CD14-positive monocyte (primary cell): ENCODE results near the gene TRIM9. TPM values are rescaled to one million over a fixed set of nuclear protein-coding genes. Genes with fewer than 3 reads are reported as not detected.

Source experiments
- DNase-seq, 3 donors: peaks; one replicate each; pipeline ENCODE4 v3.0.0-alpha.2; 2011 to 2022
- H2AFZ ChIP-seq: 2 replicates; pipeline ENCODE4 v1.6.0; 2012; ENCODE audit warnings: mild to moderate bottlenecking, low read depth, low read length, inconsistent platforms; ENCODE audit not compliant: insufficient read depth, poor library complexity, severe bottlenecking
- H3K27ac ChIP-seq, 2 donors: 1 replicate in 1 of 2; 2 replicates in 1 of 2; pipeline ENCODE4 v1.5.1; 2012 to 2013; ENCODE audit warnings: low read length in 2 of 2, control low read depth in 1 of 2, inconsistent platforms in 1 of 2, low read depth in 1 of 2, mild to moderate bottlenecking in 1 of 2
- H3K27me3 ChIP-seq, 2 donors: one replicate each; pipeline versions ENCODE4 v1.6.0 to v1.6.1; 2011 to 2013; ENCODE audit warnings: low read length in 2 of 2; ENCODE audit not compliant: control insufficient read depth in 2 of 2, insufficient read depth in 2 of 2
- H3K36me3 ChIP-seq, 2 donors: replicated peaks in 1 of 2; 1 replicate in 1 of 2; 2 replicates in 1 of 2; pipeline versions ENCODE4 v1.5.1 to v1.6.1; 2012 to 2013; ENCODE audit warnings: low read length in 2 of 2, control low read depth in 1 of 2, inconsistent platforms in 1 of 2, mild to moderate bottlenecking in 1 of 2; ENCODE audit not compliant: insufficient read depth in 2 of 2, control insufficient read depth in 1 of 2
- H3K4me1 ChIP-seq, 2 donors: 1 replicate in 1 of 2; 2 replicates in 1 of 2; pipeline versions ENCODE4 v1.5.1 to v1.6.1; 2012 to 2013; ENCODE audit warnings: low read length in 2 of 2, control low read depth in 1 of 2, inconsistent platforms in 1 of 2, mild to moderate bottlenecking in 1 of 2, moderate library complexity in 1 of 2; ENCODE audit not compliant: insufficient read depth in 2 of 2, control insufficient read depth in 1 of 2
- H3K4me2 ChIP-seq: replicated peaks from 2 replicates; pipeline ENCODE3; 2012; ENCODE audit warnings: low read length, moderate library complexity, mild to moderate bottlenecking; ENCODE audit not compliant: poor library complexity, severe bottlenecking; ENCODE audit errors: extremely low read depth
- H3K4me3 ChIP-seq, 3 experiments: fragments of 200-600 bp in 1 of 3; sonication (generic) in 1 of 3; replicated peaks in 1 of 3; 1 replicate in 2 of 3; 2 replicates in 1 of 3; pipeline ENCODE4 v1.5.1; 2011 to 2013; ENCODE audit warnings: low read length in 3 of 3, mild to moderate bottlenecking in 3 of 3, control low read depth in 2 of 3, low read depth in 2 of 3, inconsistent platforms in 1 of 3, moderate library complexity in 1 of 3
- H3K79me2 ChIP-seq: 2 replicates; pipeline ENCODE4 v1.6.0; 2012; ENCODE audit warnings: mild to moderate bottlenecking, control low read depth, inconsistent platforms, low read length, moderate library complexity; ENCODE audit not compliant: insufficient read depth
- H3K9ac ChIP-seq: 2 replicates; pipeline ENCODE4 v1.6.0; 2017; ENCODE audit warnings: low read length, mild to moderate bottlenecking; ENCODE audit not compliant: insufficient read depth, poor library complexity, severe bottlenecking
- H3K9me3 ChIP-seq, 2 donors: replicated peaks in 1 of 2; 1 replicate in 1 of 2; 2 replicates in 1 of 2; pipeline versions ENCODE4 v1.5.1 to v1.6.1; 2012 to 2013; ENCODE audit warnings: low read length in 2 of 2, control low read depth in 1 of 2; ENCODE audit not compliant: control insufficient read depth in 1 of 2, insufficient read depth in 1 of 2
- H4K20me1 ChIP-seq: 2 replicates; pipeline ENCODE4 v1.6.0; 2012; ENCODE audit warnings: mild to moderate bottlenecking, low read length, control low read depth, moderate library complexity; ENCODE audit not compliant: insufficient read depth
- H3K27ac Mint-ChIP-seq, 7 donors: one replicate each; pipeline ENCODE4 v1.8.0; 2020; ENCODE audit warnings: mild to moderate bottlenecking in 7 of 7, mixed read lengths in 7 of 7, moderate library complexity in 6 of 7, inconsistent platforms in 2 of 7
- H3K27me3 Mint-ChIP-seq, 3 donors: one replicate each; pipeline ENCODE4 v1.8.0; 2021 to 2022; ENCODE audit warnings: low read depth in 3 of 3, mild to moderate bottlenecking in 3 of 3, mixed read lengths in 3 of 3, moderate library complexity in 3 of 3, inconsistent platforms in 1 of 3
- H3K36me3 Mint-ChIP-seq, 2 donors: one replicate each; pipeline ENCODE4 v1.8.0; 2020; ENCODE audit warnings: mixed read lengths in 2 of 2, inconsistent platforms in 1 of 2, mild to moderate bottlenecking in 1 of 2
- H3K4me1 Mint-ChIP-seq: one replicate; pipeline ENCODE4 v1.8.0; 2020; ENCODE audit warnings: mild to moderate bottlenecking, mixed read lengths
- H3K4me3 Mint-ChIP-seq, 2 donors: one replicate each; pipeline ENCODE4 v1.8.0; 2020; ENCODE audit warnings: mild to moderate bottlenecking in 2 of 2, mixed read lengths in 2 of 2, moderate library complexity in 1 of 2
- H3K9me3 Mint-ChIP-seq, 7 donors: one replicate each; pipeline ENCODE4 v1.8.0; 2020 to 2022; ENCODE audit warnings: mixed read lengths in 7 of 7, mild to moderate bottlenecking in 6 of 7, moderate library complexity in 6 of 7, inconsistent platforms in 2 of 7
- WGBS: methylation state at CpG from one replicate; pipeline ENCODE4 v1.1.5; 2013; ENCODE audit warnings: missing lambda C conversion rate; ENCODE audit not compliant: insufficient coverage; 5-methylcytosine and 5-hydroxymethylcytosine counted together
- intact Hi-C, 2 donors: fragments of 100-400 bp; cut with micrococcal nuclease; formaldehyde crosslinking; loops; one replicate each; pipeline versions ENCODE4 v1.15.0 to v1.15.1; 2023
- polyA plus RNA-seq, 3 donors: library from polyadenylated mRNA; depleted of rRNA in 1 of 3; unstranded in 2 of 3; stranded (reverse) in 1 of 3; fragments of 300-500 nt in 2 of 3; fragments of >200 nt in 1 of 3; fragmentation: Illumina TruSeq in 2 of 3; gene quantifications; 1 replicate in 2 of 3; 2 replicates in 1 of 3; pipeline ENCODE4 v1.2.3, GENCODE V29; 2012 to 2021
- TF ChIP-seq, protein P1 (sequence below): fragments of 200-600 bp; IDR thresholded peaks from one replicate; pipeline ENCODE4 v1.8.0; 2022; ENCODE audit warnings: antibody characterized with exemption, mild to moderate bottlenecking

Gene TRIM9
- polyA plus RNA-seq, 3 donors = 0.01 TPM; not detected in 2

DNA sequence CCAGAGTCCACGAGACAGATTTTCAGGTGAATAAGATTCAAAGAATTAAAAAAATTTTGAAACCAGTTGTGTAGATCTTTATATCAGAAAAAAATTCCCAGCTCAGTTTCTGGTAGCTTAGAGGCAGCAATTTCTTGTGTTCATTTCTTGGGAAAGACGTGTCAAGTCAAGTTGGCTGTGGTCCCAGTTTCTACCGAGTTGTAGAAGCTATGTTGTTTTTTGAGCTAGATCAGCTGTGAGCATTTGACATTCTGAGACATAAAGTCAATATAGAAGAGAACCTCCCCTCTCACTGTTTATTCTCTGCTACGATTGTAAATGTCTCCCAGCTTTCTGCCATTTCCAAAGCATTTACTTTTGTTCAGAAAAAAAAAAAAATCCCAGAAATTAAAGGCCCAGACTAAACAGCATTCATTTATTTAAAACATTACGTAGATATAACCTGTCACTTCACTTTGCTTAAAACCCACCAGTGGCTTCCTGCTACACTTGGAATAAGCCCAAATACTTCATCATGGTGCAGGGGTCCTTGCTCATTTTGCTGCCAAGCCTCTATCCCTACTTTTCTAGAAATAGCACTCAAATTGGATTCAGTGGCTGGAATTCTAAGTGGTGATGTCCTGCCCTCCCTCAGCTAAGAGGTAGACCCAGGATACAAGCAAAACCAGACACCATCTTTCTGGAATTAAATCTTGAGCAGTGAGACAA is 130.1 kb downstream of the TRIM9 start:
- H4K20me1 ChIP-seq = no peaks in the 10 kb centered on the region
- no peaks in the 10 kb centered on the region for H3K36me3 ChIP-seq
- no peak for DNase-seq
- TF ChIP-seq, protein P1, sequence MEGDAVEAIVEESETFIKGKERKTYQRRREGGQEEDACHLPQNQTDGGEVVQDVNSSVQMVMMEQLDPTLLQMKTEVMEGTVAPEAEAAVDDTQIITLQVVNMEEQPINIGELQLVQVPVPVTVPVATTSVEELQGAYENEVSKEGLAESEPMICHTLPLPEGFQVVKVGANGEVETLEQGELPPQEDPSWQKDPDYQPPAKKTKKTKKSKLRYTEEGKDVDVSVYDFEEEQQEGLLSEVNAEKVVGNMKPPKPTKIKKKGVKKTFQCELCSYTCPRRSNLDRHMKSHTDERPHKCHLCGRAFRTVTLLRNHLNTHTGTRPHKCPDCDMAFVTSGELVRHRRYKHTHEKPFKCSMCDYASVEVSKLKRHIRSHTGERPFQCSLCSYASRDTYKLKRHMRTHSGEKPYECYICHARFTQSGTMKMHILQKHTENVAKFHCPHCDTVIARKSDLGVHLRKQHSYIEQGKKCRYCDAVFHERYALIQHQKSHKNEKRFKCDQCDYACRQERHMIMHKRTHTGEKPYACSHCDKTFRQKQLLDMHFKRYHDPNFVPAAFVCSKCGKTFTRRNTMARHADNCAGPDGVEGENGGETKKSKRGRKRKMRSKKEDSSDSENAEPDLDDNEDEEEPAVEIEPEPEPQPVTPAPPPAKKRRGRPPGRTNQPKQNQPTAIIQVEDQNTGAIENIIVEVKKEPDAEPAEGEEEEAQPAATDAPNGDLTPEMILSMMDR = no peak
- no peak overlapping the region for H3K27ac Mint-ChIP-seq
- no peak overlapping the region for H2AFZ ChIP-seq
- no peaks in the 10 kb centered on the region for H3K9me3 ChIP-seq
- H3K4me1 Mint-ChIP-seq = peaks cover 35% of the 10 kb centered on the region
- H3K36me3 Mint-ChIP-seq = no peaks in the 10 kb centered on the region
- no peak overlapping the region for H3K9ac ChIP-seq
- no peak overlapping the region for H3K4me3 ChIP-seq
- no peak overlapping the region for H3K4me3 Mint-ChIP-seq
- H3K4me1 ChIP-seq = peaks cover 30 to 35% of the 10 kb centered on the region in 2 donors
- no peaks in the 10 kb centered on the region for H3K27me3 ChIP-seq
- no peaks in the 10 kb centered on the region for H3K79me2 ChIP-seq
- H3K27me3 Mint-ChIP-seq = no peaks in the 10 kb centered on the region
- 88% methylated on average over 1 of the region's 5 CpGs for WGBS
- no peaks in the 10 kb centered on the region for H3K9me3 Mint-ChIP-seq
- no peak overlapping the region for H3K4me2 ChIP-seq
- H3K27ac ChIP-seq = no peak overlapping the region
- intact Hi-C loops = no loop called here

DNA sequence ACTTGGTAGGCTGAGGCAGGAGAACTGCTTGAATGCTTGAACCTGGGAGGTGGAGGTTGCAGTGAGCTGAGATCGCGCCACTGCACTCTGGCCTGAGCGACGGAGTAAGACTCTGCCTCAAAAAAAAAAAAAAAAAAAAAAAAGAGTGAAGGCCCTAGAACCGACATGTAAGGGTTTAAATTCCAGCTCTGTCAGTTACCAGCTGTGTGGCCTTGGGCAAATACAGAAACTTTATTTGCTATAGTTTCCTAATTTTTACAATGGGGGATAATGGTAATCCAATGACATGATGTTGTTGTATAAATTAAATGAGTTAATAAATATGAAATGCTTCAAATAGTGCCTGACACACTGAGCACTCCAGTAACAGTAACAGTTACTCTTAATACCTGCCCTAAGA is 131.0 kb downstream of the TRIM9 start:
- Histone ChIP-seq H2AFZ (no peak overlapping the region), H3K9ac (no peak overlapping the region), H3K27me3 (no peaks in the 10 kb centered on the region), H3K4me3 (no peak overlapping the region), H3K9me3 (no peaks in the 10 kb centered on the region), H4K20me1 (no peaks in the 10 kb centered on the region), H3K4me1 (peaks cover 30 to 35% of the 10 kb centered on the region in 2 donors), H3K27ac (no peak overlapping the region), H3K79me2 (no peaks in the 10 kb centered on the region), H3K36me3 (no peaks in the 10 kb centered on the region), H3K4me2 (no peak overlapping the region)
- intact Hi-C loops = no loop called here
- DNase-seq = no peak
- no CpG with 5 or more reads among the region's 5 CpGs for WGBS
- Mint-ChIP-seq H3K4me1 (peaks cover 35% of the 10 kb centered on the region), H3K9me3 (no peaks in the 10 kb centered on the region), H3K36me3 (no peaks in the 10 kb centered on the region), H3K27me3 (no peaks in the 10 kb centered on the region), H3K27ac (no peak overlapping the region), H3K4me3 (no peak overlapping the region)
- TF ChIP-seq, protein P1 = no peak
